Measurements from ENCODE around the gene RERE. TPM values are rescaled to one million over a fixed set of nuclear protein-coding genes. Genes with fewer than 3 reads are reported as not detected.

The RERE gene
- total and polyA plus RNA-seq, 2 experiments from 2014 or later: 39.8 to 62.8 TPM

DNA sequence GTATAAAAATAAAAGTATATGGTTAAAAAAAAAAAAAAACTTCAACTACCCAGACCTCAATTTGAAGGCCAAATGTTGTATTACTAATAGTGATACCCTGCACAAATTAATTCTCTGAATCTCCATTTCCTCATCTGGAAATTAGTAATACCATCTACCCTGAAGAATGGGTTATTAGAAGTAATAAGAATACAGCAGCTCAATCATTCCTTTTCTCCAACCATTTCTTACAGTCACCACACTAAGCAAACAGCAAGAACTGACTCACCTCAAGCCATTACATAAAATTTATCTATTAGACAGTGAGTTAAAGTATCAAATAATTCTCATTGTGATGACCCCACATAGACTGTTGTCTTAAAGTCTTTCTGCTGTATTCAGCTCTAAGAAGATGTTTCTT is 39.6 kb downstream of the RERE start:
- Histone ChIP-seq H3K79me2 (peaks cover 78% of the 10 kb centered on the region), H3K4me2 (no peak overlapping the region)
- TF ChIP-seq EZH2 (IDR thresholded peaks at IDR 0.05; ENCODE audit: borderline replicate concordance): no peak
- TF ChIP-seq, protein P1, sequence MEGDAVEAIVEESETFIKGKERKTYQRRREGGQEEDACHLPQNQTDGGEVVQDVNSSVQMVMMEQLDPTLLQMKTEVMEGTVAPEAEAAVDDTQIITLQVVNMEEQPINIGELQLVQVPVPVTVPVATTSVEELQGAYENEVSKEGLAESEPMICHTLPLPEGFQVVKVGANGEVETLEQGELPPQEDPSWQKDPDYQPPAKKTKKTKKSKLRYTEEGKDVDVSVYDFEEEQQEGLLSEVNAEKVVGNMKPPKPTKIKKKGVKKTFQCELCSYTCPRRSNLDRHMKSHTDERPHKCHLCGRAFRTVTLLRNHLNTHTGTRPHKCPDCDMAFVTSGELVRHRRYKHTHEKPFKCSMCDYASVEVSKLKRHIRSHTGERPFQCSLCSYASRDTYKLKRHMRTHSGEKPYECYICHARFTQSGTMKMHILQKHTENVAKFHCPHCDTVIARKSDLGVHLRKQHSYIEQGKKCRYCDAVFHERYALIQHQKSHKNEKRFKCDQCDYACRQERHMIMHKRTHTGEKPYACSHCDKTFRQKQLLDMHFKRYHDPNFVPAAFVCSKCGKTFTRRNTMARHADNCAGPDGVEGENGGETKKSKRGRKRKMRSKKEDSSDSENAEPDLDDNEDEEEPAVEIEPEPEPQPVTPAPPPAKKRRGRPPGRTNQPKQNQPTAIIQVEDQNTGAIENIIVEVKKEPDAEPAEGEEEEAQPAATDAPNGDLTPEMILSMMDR (IDR thresholded peaks at IDR 0.05; ENCODE audit: poor library complexity): no peak

DNA sequence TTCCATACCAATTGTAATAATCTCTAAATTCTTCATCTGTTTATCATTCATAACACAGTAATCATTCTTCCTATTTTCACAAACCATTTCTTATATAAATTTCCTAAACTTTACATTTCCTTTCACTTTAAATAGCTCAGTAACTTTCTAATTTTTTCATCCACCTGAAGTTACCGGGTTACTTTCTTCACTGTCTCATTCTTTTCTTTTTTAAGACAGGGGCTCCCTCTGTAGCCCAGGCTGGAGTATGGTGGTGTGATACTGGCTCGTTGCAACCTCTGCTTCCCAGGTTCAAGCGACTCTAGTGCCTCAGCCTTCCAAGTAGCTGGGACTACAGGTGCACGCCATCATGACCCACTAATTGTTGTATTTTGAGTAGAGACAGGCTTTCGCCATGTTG is 41.3 kb downstream of the RERE start:
- TF ChIP-seq, protein P1 (IDR thresholded peaks at IDR 0.05; ENCODE audit: poor library complexity): no peak
- TF ChIP-seq EZH2phosphoT487 (IDR thresholded peaks at IDR 0.05; ENCODE audit: low read depth, severe bottlenecking, unreplicated experiment): no peak
- TF ChIP-seq EZH2 (IDR thresholded peaks at IDR 0.05; ENCODE audit: borderline replicate concordance): no peak
- H3K4me3 ChIP-seq: no peak overlapping the region
- H3K36me3 ChIP-seq (replicated peaks; ENCODE audit: insufficient read depth, low read depth): no peaks in the 10 kb centered on the region
- H3K4me1 ChIP-seq (ENCODE audit: insufficient read depth): no peaks in the 10 kb centered on the region
- no peak for DNase-seq (ENCODE audit: low spot score)
- H4K20me1 ChIP-seq (ENCODE audit: insufficient read depth, poor library complexity, severe bottlenecking): no peaks in the 10 kb centered on the region
- H3K27me3 ChIP-seq: no peaks in the 10 kb centered on the region
- peaks cover 81% of the 10 kb centered on the region for H3K79me2 ChIP-seq
- no peak overlapping the region for H2AFZ ChIP-seq
- no peak overlapping the region for H3K27ac ChIP-seq
- no peaks in the 10 kb centered on the region for H3K9me3 ChIP-seq (ENCODE audit: low read depth)
- H3K4me2 ChIP-seq: no peak overlapping the region
- WGBS (ENCODE audit: low lambda C conversion rate, missing lambda C conversion rate): 89% methylated on average over 5 of the region's 5 CpGs
- no peaks in the 10 kb centered on the region for H3K9me2 ChIP-seq (replicated peaks; ENCODE audit: insufficient read depth)

More for the DNA sequence above, 39.6 kb downstream of the RERE start:
- no peak for DNase-seq (ENCODE audit: low spot score)
- Histone ChIP-seq H3K27me3 (no peaks in the 10 kb centered on the region), H3K9me2 (replicated peaks; ENCODE audit: insufficient read depth) (no peaks in the 10 kb centered on the region), H3K4me3 (no peak overlapping the region), H2AFZ (no peak overlapping the region), H3K4me1 (ENCODE audit: insufficient read depth) (no peaks in the 10 kb centered on the region), H3K9me3 (ENCODE audit: low read depth) (no peaks in the 10 kb centered on the region), H3K36me3 (replicated peaks; ENCODE audit: insufficient read depth, low read depth) (no peaks in the 10 kb centered on the region), H3K27ac (no peak overlapping the region), H4K20me1 (ENCODE audit: insufficient read depth, poor library complexity, severe bottlenecking) (no peaks in the 10 kb centered on the region)

DNA sequence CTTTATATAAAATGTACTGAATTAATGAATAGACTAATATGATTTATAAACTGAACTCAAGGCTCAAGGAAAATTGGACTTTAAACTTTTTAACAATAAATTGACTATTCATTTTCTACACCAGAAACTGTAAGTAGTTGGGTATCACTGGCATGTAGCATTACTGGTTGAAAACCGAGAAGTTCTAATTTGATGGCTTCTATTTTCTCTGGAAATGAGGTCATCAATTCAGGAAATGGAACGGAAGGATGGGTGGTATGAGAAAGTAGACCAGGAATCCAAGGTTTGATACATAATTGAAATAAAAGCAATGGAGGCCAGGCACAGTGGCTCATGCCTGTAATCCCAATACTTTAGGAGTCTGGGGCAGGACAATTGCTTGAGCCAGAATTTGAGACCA is 50.4 kb downstream of the RERE start:
- peaks cover 13% of the 10 kb centered on the region for H4K20me1 ChIP-seq (ENCODE audit: insufficient read depth, poor library complexity, severe bottlenecking)
- no peaks in the 10 kb centered on the region for H3K36me3 ChIP-seq (replicated peaks; ENCODE audit: insufficient read depth, low read depth)
- no peaks in the 10 kb centered on the region for H3K27me3 ChIP-seq
- peaks cover 90% of the 10 kb centered on the region for H3K79me2 ChIP-seq
- no peaks in the 10 kb centered on the region for H3K9me3 ChIP-seq (ENCODE audit: low read depth)
- 94% methylated on average over 2 of the region's 2 CpGs for WGBS (ENCODE audit: low lambda C conversion rate, missing lambda C conversion rate)
- no peak overlapping the region for H2AFZ ChIP-seq
- no peaks in the 10 kb centered on the region for H3K9me2 ChIP-seq (replicated peaks; ENCODE audit: insufficient read depth)
- no peak overlapping the region for H3K27ac ChIP-seq
- H3K4me3 ChIP-seq: no peak overlapping the region
- no peak overlapping the region for H3K4me2 ChIP-seq
- peaks cover 3% of the 10 kb centered on the region for H3K4me1 ChIP-seq (ENCODE audit: insufficient read depth)
- TF ChIP-seq EZH2 (IDR thresholded peaks at IDR 0.05; ENCODE audit: borderline replicate concordance): no peak
- TF ChIP-seq, protein P1 (IDR thresholded peaks at IDR 0.05; ENCODE audit: poor library complexity): no peak
- TF ChIP-seq EZH2phosphoT487 (IDR thresholded peaks at IDR 0.05; ENCODE audit: low read depth, severe bottlenecking, unreplicated experiment): no peak
- no peak for DNase-seq (ENCODE audit: low spot score)

DNA sequence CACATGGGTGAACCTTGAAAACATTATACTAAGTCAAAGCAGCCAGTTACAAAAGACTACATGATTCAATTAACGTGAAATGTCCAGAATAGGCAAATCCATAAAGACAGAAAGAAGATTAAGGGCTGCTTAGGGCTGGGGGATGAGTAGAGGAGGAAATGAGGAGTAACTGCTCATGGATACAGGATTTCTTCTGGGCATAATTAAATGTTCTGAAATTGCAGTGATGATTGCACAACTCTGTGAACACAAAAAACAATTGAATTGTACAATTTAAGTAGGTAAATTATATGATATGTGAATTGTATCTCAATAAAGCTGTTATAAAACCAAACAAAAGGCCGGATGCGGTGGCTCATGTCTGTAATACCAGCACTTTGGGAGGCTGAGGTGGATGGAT is 52.2 kb downstream of the RERE start:
- Histone ChIP-seq H4K20me1 (ENCODE audit: insufficient read depth, poor library complexity, severe bottlenecking) (peaks cover 16% of the 10 kb centered on the region), H3K79me2 (peaks cover 91% of the 10 kb centered on the region)
- TF ChIP-seq EZH2phosphoT487 (IDR thresholded peaks at IDR 0.05; ENCODE audit: low read depth, severe bottlenecking, unreplicated experiment) (no peak), EZH2 (IDR thresholded peaks at IDR 0.05; ENCODE audit: borderline replicate concordance) (no peak)
- TF ChIP-seq, protein P1 (IDR thresholded peaks at IDR 0.05; ENCODE audit: poor library complexity): no peak

More for the DNA sequence above, 52.2 kb downstream of the RERE start:
- Histone ChIP-seq H3K4me3 (no peak overlapping the region), H3K36me3 (replicated peaks; ENCODE audit: insufficient read depth, low read depth) (no peaks in the 10 kb centered on the region), H3K4me1 (ENCODE audit: insufficient read depth) (peaks cover 3% of the 10 kb centered on the region), H3K9me2 (replicated peaks; ENCODE audit: insufficient read depth) (no peaks in the 10 kb centered on the region), H3K4me2 (no peak overlapping the region), H2AFZ (no peak overlapping the region), H3K27ac (no peak overlapping the region), H3K27me3 (no peaks in the 10 kb centered on the region), H3K9me3 (ENCODE audit: low read depth) (no peaks in the 10 kb centered on the region)
- 79% methylated on average over 3 of the region's 3 CpGs for WGBS (ENCODE audit: low lambda C conversion rate, missing lambda C conversion rate)
- DNase-seq (ENCODE audit: low spot score): no peak

Measured in hepatocyte (in vitro differentiated cells).